Frontal cortex (tissue), 4 donors: Measurements from ENCODE around the gene RASD1. TPM values are rescaled to one million over a fixed set of nuclear protein-coding genes. Genes with fewer than 3 reads are reported as not detected.
"Not testable (repeated sequence)": the region's sequence is repeated elsewhere in the genome, so short reads cannot be mapped to it uniquely, and the experiment has no call there.

Experiments
- DNase-seq, 2 donors: peaks; one replicate each; pipeline ENCODE4 v3.0.0; 2012; ENCODE audit warnings: low spot score in 2 of 2
- FAIRE-seq: peaks from 2 replicates; lab custom pipeline; 2012; peaks lifted over from hg19 to GRCh38; lab: Jason Lieb, UNC
- total RNA-seq: library from RNA; depleted of rRNA; stranded (reverse); fragments of >200 nt; gene quantifications from one replicate; pipeline ENCODE4 v1.2.3, GENCODE V29; 2014
- donor health status: control.
- donor health status: control.
- donor health status: control.

Gene RASD1
- total RNA-seq, 1 donor from 2014 or later, result 11.0 TPM

GRCh38 chr17:17485420-17485819 lies 10.8 kb downstream of the RASD1 start:
- FAIRE-seq (no peak), DNase-seq (no peak)

- no peak for FAIRE-seq
Measured at GRCh38 chr17:17484451-17484899, 11.7 kb downstream of the RASD1 start.

GRCh38 chr17:17481860-17482259 lies 14.3 kb downstream of the RASD1 start:
- FAIRE-seq (no peak), DNase-seq (no peak)

More at GRCh38 chr17:17484451-17484899, 11.7 kb downstream of the RASD1 start:
- DNase-seq, result no peak

GRCh38 chr17:17480593-17481148 lies 15.5 kb downstream of the RASD1 start:
- DNase-seq, result no peak
- no peak for FAIRE-seq

- FAIRE-seq (no peak), DNase-seq (no peak)
Measured at GRCh38 chr17:17479209-17479608, 17.0 kb downstream of the RASD1 start.

- DNase-seq (peak; percentile 96 to 97), FAIRE-seq (no peak)
Measured at GRCh38 chr17:17476865-17477467, 19.2 kb downstream of the RASD1 start, which contains the start of gene MED9. TSS of gene MED9 (plus strand) at chr17:17477000. CDS start at chr17:17477042, 42 bp downstream.

- FAIRE-seq, result no peak
- no peak for DNase-seq
Measured at GRCh38 chr17:17474341-17474740, 21.9 kb downstream of the RASD1 start.

- no peak for FAIRE-seq
- no peak for DNase-seq
Measured at GRCh38 chr17:17472333-17472920, 23.8 kb downstream of the RASD1 start.

GRCh38 chr17:17469996-17470395 lies 26.2 kb downstream of the RASD1 start:
- FAIRE-seq (no peak), DNase-seq (no peak)

- no peak for DNase-seq
- no peak for FAIRE-seq
Measured at GRCh38 chr17:17469358-17469757, 26.8 kb downstream of the RASD1 start.

- DNase-seq (no peak), FAIRE-seq (no peak)
Measured at GRCh38 chr17:17468217-17469010, 27.8 kb downstream of the RASD1 start.

GRCh38 chr17:17467720-17468119 lies 28.5 kb downstream of the RASD1 start:
- FAIRE-seq (no peak), DNase-seq (no peak)

GRCh38 chr17:17467016-17467415 lies 29.2 kb downstream of the RASD1 start:
- DNase-seq (no peak), FAIRE-seq (no peak)

GRCh38 chr17:17466511-17466910 lies 29.7 kb downstream of the RASD1 start:
- FAIRE-seq (no peak), DNase-seq (no peak)

GRCh38 chr17:17465878-17466277 lies 30.3 kb downstream of the RASD1 start:
- DNase-seq, FAIRE-seq: not testable (repeated sequence)

GRCh38 chr17:17463821-17464220 lies 32.4 kb downstream of the RASD1 start:
- FAIRE-seq, result no peak

GRCh38 chr17:17462048-17462824 lies 34.0 kb downstream of the RASD1 start:
- DNase-seq (no peak), FAIRE-seq (no peak)

More at GRCh38 chr17:17463821-17464220, 32.4 kb downstream of the RASD1 start:
- DNase-seq, result no peak

- DNase-seq (no peak), FAIRE-seq (no peak)
Measured at GRCh38 chr17:17460038-17460437, 36.2 kb downstream of the RASD1 start.

- FAIRE-seq (no peak), DNase-seq (no peak)
Measured at GRCh38 chr17:17457680-17458079, 38.5 kb downstream of the RASD1 start.

GRCh38 chr17:17456251-17456650 lies 39.9 kb downstream of the RASD1 start:
- FAIRE-seq (no peak), DNase-seq (no peak)
